Effector CD4-positive, alpha-beta T cell (primary cell): ENCODE results near the gene ZBTB20.

ENCODE experiments used
- DNase-seq: peaks from one replicate; pipeline ENCODE4 v3.0.0-alpha.2; 2020

ZBTB20 gene

GRCh38 chr3:115018694-115019093 is 128.4 kb downstream of the ZBTB20 start:
- no peak for DNase-seq

- DNase-seq = no peak
Measured at GRCh38 chr3:115007966-115008365, 139.1 kb downstream of the ZBTB20 start.

- DNase-seq = no peak
Measured at GRCh38 chr3:115004201-115005140, 142.6 kb downstream of the ZBTB20 start.

- no peak for DNase-seq
Measured at GRCh38 chr3:114998971-114999579, 148.0 kb downstream of the ZBTB20 start.

GRCh38 chr3:114994554-114995341 is 152.3 kb downstream of the ZBTB20 start:
- no peak for DNase-seq

GRCh38 chr3:114985776-114986175 is 161.3 kb downstream of the ZBTB20 start:
- DNase-seq = no peak

- no peak for DNase-seq
Measured at GRCh38 chr3:114983248-114983647, 163.8 kb downstream of the ZBTB20 start.

GRCh38 chr3:114974387-114974786 is 172.7 kb downstream of the ZBTB20 start:
- DNase-seq = no peak

- no peak for DNase-seq
Measured at GRCh38 chr3:114973536-114973935, 173.6 kb downstream of the ZBTB20 start.

GRCh38 chr3:114967168-114967567 is 179.9 kb downstream of the ZBTB20 start:
- no peak for DNase-seq

GRCh38 chr3:114962189-114962588 is 184.9 kb downstream of the ZBTB20 start:
- no peak for DNase-seq

- no peak for DNase-seq
Measured at GRCh38 chr3:114958930-114959329, 188.2 kb downstream of the ZBTB20 start.

GRCh38 chr3:114953800-114954199 is 193.3 kb downstream of the ZBTB20 start:
- DNase-seq = no peak

- DNase-seq = no peak
Measured at GRCh38 chr3:114953215-114953799, 193.8 kb downstream of the ZBTB20 start.

GRCh38 chr3:114942773-114943172 is 204.3 kb downstream of the ZBTB20 start:
- no peak for DNase-seq

- no peak for DNase-seq
Measured at GRCh38 chr3:114941626-114942309, 205.3 kb downstream of the ZBTB20 start.

- no peak for DNase-seq
Measured at GRCh38 chr3:114939920-114940319, 207.2 kb downstream of the ZBTB20 start.

GRCh38 chr3:114933407-114933806 is 213.7 kb downstream of the ZBTB20 start:
- no peak for DNase-seq

GRCh38 chr3:114929971-114930732 is 216.9 kb downstream of the ZBTB20 start:
- no peak for DNase-seq

- DNase-seq = no peak
Measured at GRCh38 chr3:114928989-114929640, 218.0 kb downstream of the ZBTB20 start.

- DNase-seq = no peak
Measured at GRCh38 chr3:114904633-114905032, 242.5 kb downstream of the ZBTB20 start.
